CD4-positive, alpha-beta T cell treated with Interferon gamma for 1 hour (primary cell): ENCODE data around the gene SCGB1C1.
"Not testable (repeated sequence)": the region's sequence is repeated elsewhere in the genome, so short reads cannot be mapped to it uniquely, and the experiment has no call there.

Experiments used
- DNase-seq: peaks from one replicate; pipeline ENCODE4 v3.0.0-alpha.2; 2020

SCGB1C1 gene

GRCh38 chr11:220641-221215 is 27.9 kb downstream of the SCGB1C1 start:
- not testable (repeated sequence) for DNase-seq

DNA sequence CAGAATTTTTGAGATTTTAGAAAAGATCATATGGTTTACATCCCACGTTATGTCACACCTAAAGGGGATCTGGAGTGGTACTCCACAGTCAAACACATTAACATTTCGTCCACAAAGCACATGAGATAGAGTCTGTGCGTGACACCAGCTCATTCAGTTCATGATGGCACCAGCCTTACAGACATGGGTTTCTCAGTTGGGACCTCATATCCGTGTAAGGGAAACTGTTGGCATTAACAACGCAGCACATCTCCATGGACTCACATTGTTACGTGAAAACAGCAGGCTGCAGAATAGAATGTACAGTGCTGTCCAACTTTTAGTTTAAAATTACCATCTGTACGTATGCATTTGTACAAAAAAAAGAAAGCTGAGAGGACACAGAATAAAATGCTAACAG is 28.7 kb downstream of the SCGB1C1 start:
- DNase-seq = no peak

DNA sequence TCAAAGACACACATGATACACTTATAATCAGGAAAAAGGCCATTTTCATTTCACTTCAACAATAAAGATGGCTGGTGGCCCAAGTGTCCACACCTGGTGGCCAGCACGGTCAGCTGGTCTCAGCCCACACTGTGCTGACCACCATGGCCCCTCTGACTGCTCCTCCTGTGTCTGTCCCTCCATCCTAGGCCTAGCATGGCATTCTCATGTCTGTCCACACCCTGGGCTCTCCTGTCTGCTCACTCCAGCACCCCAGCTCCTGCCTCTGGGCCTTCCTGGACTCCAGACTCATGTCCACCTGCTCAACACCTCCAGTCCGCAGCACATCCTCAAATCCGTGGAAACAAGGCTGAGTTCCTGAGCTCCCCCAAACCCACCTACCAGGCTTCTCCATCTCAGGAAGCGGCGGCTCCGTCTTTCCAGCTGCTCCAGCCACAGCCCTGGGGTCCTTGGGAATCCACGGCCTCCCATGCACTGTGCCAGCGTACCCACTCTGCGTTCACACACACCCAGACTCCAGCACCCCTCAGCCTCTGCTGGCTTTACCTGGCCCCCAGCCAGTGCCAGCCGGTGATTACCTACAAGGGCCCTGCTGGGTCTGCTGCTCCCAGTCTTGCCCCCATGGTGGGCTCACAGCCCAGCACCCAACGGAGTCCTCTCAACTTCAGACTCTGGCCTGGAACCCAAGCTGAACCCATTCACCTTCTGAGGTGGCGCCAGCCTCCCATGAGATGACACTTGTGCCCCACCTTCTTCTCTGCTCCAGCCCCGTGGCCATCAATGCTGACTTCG is 29.3 kb downstream of the SCGB1C1 start:
- DNase-seq = no peak

- no peak for DNase-seq
Measured at GRCh38 chr11:223026-223789, 30.3 kb downstream of the SCGB1C1 start.

- DNase-seq = no peak
Measured at GRCh38 chr11:223884-224283, 31.0 kb downstream of the SCGB1C1 start.

DNA sequence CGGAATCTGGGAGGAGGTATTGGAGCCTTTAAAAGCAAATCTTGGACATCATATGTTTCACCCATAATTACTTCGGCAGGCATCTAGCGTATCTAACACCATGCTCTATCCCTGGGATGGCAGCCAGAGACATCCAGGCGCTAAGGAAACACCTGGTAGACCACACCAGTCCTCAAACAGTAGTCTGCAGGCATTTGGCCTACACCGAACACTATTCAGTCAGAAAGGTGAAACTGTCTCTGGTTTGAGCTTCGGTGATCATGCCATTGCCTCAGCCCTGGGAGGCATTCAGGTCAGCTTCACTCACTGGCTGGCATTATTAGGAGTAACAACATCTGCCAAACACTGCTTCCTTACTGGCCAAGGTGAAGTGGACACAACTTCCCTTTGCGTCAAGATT is 31.5 kb downstream of the SCGB1C1 start:
- DNase-seq = no peak

GRCh38 chr11:225734-226453 is 33.0 kb downstream of the SCGB1C1 start:
- no peak for DNase-seq

GRCh38 chr11:227824-228379 is 35.0 kb downstream of the SCGB1C1 start:
- no peak for DNase-seq

DNA sequence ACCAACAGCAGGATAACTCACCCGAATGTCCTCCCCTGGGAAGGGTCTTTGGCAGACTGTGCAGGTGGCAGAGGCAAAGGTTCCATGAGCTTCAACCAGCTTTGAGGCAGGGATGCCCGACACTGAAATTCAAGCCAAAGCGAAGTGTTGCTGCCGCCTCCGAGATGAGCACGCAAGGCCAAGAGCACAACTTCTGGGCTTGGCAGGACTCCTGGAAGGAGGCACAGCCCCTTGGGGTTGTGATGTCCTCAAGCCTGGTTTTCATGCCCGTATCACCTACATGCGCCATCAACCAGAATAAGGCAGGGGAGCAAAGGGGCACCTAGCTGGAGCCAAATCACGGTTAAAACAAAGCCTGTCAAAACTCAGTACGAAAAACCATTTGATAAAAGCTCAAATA is 37.6 kb downstream of the SCGB1C1 start:
- DNase-seq = no peak

DNA sequence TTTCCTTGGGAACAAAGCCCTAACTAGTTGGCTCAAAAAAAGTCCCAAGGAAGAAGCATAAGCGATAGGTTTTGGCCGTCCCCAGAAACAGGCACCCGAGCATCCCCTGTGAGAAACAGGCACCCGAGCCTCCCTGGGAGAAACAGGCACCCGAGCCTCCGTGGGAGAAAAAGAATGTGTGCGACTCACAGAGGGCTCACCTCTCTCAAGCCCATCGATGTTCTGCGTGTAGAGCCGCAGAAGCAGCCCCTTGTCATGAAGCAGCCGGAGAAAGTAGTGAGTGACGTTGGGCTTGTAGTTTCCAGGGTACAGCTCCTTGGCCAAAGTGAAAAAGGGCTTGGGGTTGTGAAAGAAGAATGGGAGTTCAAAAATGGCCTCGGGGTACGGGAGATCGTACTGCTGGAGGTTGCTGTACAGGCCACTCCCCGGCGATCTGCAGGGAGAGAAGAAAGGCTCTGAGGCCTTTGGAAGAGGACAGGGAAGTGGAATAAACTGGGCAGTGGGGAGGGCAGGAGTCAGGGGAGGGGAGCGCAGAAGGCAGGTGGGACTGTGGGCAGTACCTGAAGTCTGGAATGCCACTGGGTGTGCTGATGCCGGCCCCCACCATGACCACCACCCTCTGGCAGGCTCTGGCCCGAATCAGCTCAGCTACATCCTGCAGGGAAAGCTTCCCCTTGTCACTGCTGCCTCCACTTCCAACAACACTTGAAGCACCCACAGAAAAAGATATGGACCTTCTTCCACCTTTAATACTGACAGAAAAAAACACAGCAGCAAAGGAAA is 40.1 kb downstream of the SCGB1C1 start:
- no peak for DNase-seq

- no peak for DNase-seq
Measured at GRCh38 chr11:235180-235579, 42.3 kb downstream of the SCGB1C1 start.

DNA sequence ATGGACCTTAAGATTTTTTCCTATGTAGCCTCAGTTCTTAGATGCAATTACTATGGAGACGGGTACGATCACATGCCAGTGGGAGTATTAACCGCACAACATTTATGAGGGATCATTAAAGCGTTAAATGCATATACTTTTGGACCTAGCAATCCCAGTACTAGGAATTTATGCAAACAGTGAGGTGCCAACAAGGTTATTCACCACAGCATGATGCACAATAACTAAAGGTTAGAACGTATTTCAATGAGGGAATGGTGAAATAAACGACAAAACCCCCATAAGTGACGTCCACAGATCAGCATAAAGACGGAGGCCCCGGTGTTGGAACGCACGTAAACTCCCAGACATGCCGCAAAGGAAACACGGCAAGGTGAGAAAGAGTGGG is 42.7 kb downstream of the SCGB1C1 start:
- peak; percentile 60 for DNase-seq

- peak; percentile 89 for DNase-seq
Measured at GRCh38 chr11:235997-236773, 43.3 kb downstream of the SCGB1C1 start, which contains the start of gene SIRT3. Gene SIRT3 (minus strand): TSS chr11:236342. CDS start chr11:236328, 14 bp downstream.

- DNase-seq = peak; percentile 86
Measured at GRCh38 chr11:236774-237767, 44.2 kb downstream of the SCGB1C1 start, which contains the start of gene PSMD13. Gene PSMD13 (plus strand): TSS chr11:236976. CDS start chr11:237050, 74 bp downstream.

DNA sequence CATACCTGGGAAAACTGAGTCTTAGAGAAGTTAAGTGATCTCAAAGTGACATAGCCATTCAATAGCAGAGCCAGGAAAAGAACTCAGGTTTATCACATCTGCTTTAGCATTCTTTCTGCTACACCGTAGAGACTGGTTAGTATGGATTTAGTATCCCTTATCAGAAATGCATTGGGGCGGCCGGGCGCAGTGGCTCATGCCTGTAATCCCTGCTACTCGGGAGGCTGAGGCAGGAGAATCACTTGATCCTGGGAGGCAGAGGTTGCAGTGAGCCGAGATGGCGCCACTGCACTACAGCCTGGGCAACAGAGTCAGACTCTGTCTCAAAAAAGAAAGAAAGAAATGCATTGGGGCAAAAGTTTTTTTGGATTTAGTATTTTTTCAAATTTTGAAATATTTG is 45.5 kb downstream of the SCGB1C1 start:
- DNase-seq = not testable (repeated sequence)

DNA sequence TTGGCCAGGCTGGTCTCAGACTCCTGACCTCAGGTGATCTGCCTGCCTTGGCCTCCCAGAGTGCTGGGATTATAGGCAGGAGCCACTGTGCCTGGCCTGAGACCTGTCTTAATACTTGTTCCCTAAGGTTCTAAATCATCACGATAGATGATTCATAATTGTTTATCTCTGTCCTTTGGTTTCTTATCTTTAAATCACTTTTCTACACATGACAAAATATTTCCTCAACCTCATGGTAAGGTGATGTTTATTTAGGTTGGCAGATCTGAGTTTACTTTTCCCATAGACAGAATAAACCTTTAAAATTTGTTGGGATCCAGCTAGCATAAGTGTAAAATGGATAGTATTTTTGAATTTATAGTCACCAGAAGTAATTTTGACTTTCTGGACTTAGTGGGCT is 47.4 kb downstream of the SCGB1C1 start:
- DNase-seq = no peak

GRCh38 chr11:241634-242033 is 48.8 kb downstream of the SCGB1C1 start:
- no peak for DNase-seq
